ENCODE results near the gene ZNF205. TPM values are rescaled to one million over a fixed set of nuclear protein-coding genes. Genes with fewer than 3 reads are reported as not detected.
"Not testable (repeated sequence)": the region's sequence is repeated elsewhere in the genome, so short reads cannot be mapped to it uniquely, and the experiment has no call there.

Gene ZNF205
- total RNA-seq, 1 donor from 2014 or later, result 16.7 TPM

- TF ChIP-seq CTCF (IDR thresholded peaks at IDR 0.05; ENCODE audit: unreplicated experiment), result no peak
- no peak for DNase-seq (ENCODE audit: low spot score in 2 of 2, unreplicated experiment in 2 of 2)
- Mint-ChIP-seq H3K27ac (no peak overlapping the region), H3K27me3 (ENCODE audit: low read depth) (peaks cover 5% of the 10 kb centered on the region), H3K9me3 (no peaks in the 10 kb centered on the region), H3K4me3 (no peak overlapping the region), H3K4me1 (peaks cover 4% of the 10 kb centered on the region), H3K36me3 (no peaks in the 10 kb centered on the region)
These were observed 43.9 kb upstream of the ZNF205 start for GRCh38 chr16:3068487-3068886.

- H3K4me3 Mint-ChIP-seq; DNase-seq (ENCODE audit: low spot score in 2 of 2, unreplicated experiment in 2 of 2); H3K9me3 Mint-ChIP-seq; H3K27ac Mint-ChIP-seq; H3K36me3 Mint-ChIP-seq; H3K4me1 Mint-ChIP-seq: not testable (repeated sequence)
- H3K27me3 Mint-ChIP-seq (ENCODE audit: low read depth), result peaks cover 12% of the 10 kb centered on the region
These were observed 43.2 kb upstream of the ZNF205 start for GRCh38 chr16:3069146-3069545.

- Mint-ChIP-seq H3K4me1 (peaks cover under 1% of the 10 kb centered on the region), H3K36me3 (no peaks in the 10 kb centered on the region), H3K27me3 (ENCODE audit: low read depth) (peaks cover 19% of the 10 kb centered on the region), H3K4me3 (no peak overlapping the region), H3K9me3 (no peaks in the 10 kb centered on the region), H3K27ac (no peak overlapping the region)
- DNase-seq (ENCODE audit: low spot score in 2 of 2, unreplicated experiment in 2 of 2), result no peak
- no peak for TF ChIP-seq CTCF (IDR thresholded peaks at IDR 0.05; ENCODE audit: unreplicated experiment)
These were observed 41.7 kb upstream of the ZNF205 start for GRCh38 chr16:3070608-3071111.

- TF ChIP-seq CTCF (IDR thresholded peaks at IDR 0.05; ENCODE audit: unreplicated experiment), result no peak
- Mint-ChIP-seq H3K4me3 (no peak overlapping the region), H3K36me3 (no peaks in the 10 kb centered on the region), H3K27me3 (ENCODE audit: low read depth) (peaks cover 19% of the 10 kb centered on the region), H3K4me1 (no peaks in the 10 kb centered on the region), H3K9me3 (no peaks in the 10 kb centered on the region), H3K27ac (no peak overlapping the region)
- DNase-seq (ENCODE audit: low spot score in 2 of 2, unreplicated experiment in 2 of 2), result no peak
These were observed 40.7 kb upstream of the ZNF205 start for GRCh38 chr16:3071655-3072054.

- H3K27me3 Mint-ChIP-seq (ENCODE audit: low read depth), result peaks cover 21% of the 10 kb centered on the region
- H3K27ac Mint-ChIP-seq; H3K4me3 Mint-ChIP-seq; H3K4me1 Mint-ChIP-seq; H3K9me3 Mint-ChIP-seq; DNase-seq (ENCODE audit: low spot score in 2 of 2, unreplicated experiment in 2 of 2); H3K36me3 Mint-ChIP-seq: not testable (repeated sequence)
These were observed 40.2 kb upstream of the ZNF205 start for GRCh38 chr16:3072148-3072547.

GRCh38 chr16:3072576-3073263 is 39.7 kb upstream of the ZNF205 start:
- H3K4me1 Mint-ChIP-seq; H3K4me3 Mint-ChIP-seq; H3K36me3 Mint-ChIP-seq; DNase-seq (ENCODE audit: low spot score in 2 of 2, unreplicated experiment in 2 of 2); H3K27ac Mint-ChIP-seq; H3K9me3 Mint-ChIP-seq: not testable (repeated sequence)
- peaks cover 23% of the 10 kb centered on the region for H3K27me3 Mint-ChIP-seq (ENCODE audit: low read depth)

- H3K27me3 Mint-ChIP-seq (ENCODE audit: low read depth), result peaks cover 27% of the 10 kb centered on the region
- H3K9me3 Mint-ChIP-seq, result no peaks in the 10 kb centered on the region
- no peak for TF ChIP-seq CTCF (IDR thresholded peaks at IDR 0.05; ENCODE audit: unreplicated experiment)
- H3K4me3 Mint-ChIP-seq, result no peak overlapping the region
- no peak overlapping the region for H3K27ac Mint-ChIP-seq
- peaks cover 3% of the 10 kb centered on the region for H3K4me1 Mint-ChIP-seq
- H3K36me3 Mint-ChIP-seq, result no peaks in the 10 kb centered on the region
- DNase-seq (ENCODE audit: low spot score in 2 of 2, unreplicated experiment in 2 of 2), result no peak
These were observed 38.9 kb upstream of the ZNF205 start for GRCh38 chr16:3073448-3073847.
